ENCODE data around the gene AIRE.
A peak's percentile ranks its signal among the peaks of the same experiment; 100 is the strongest.

AIRE gene

GRCh38 chr21:44291936-44292811, 6.5 kb downstream of the AIRE start:
- no peak for DNase-seq (ENCODE audit: low spot score)

GRCh38 chr21:44292812-44293195, 7.1 kb downstream of the AIRE start:
- no peak for DNase-seq (ENCODE audit: low spot score)

GRCh38 chr21:44293551-44294231, 8.0 kb downstream of the AIRE start:
- no peak for DNase-seq (ENCODE audit: low spot score)

GRCh38 chr21:44294391-44295162, 8.9 kb downstream of the AIRE start:
- DNase-seq (ENCODE audit: low spot score) = no peak

- no peak for DNase-seq (ENCODE audit: low spot score)
These were observed 9.5 kb downstream of the AIRE start for GRCh38 chr21:44295163-44295573.

- no peak for DNase-seq (ENCODE audit: low spot score)
These were observed 10.0 kb downstream of the AIRE start for GRCh38 chr21:44295646-44296045.

GRCh38 chr21:44296103-44296519, 10.4 kb downstream of the AIRE start:
- DNase-seq (ENCODE audit: low spot score) = no peak

- no peak for DNase-seq (ENCODE audit: low spot score)
These were observed 11.2 kb downstream of the AIRE start for GRCh38 chr21:44296916-44297315.

- DNase-seq (ENCODE audit: low spot score) = peak; percentile 96
These were observed 12.0 kb downstream of the AIRE start for GRCh38 chr21:44297525-44298290.

- DNase-seq (ENCODE audit: low spot score) = no peak
These were observed 12.6 kb downstream of the AIRE start for GRCh38 chr21:44298301-44298700.

GRCh38 chr21:44299085-44299457, 13.4 kb downstream of the AIRE start:
- DNase-seq (ENCODE audit: low spot score) = no peak

- peak; percentile 92 for DNase-seq (ENCODE audit: low spot score)
These were observed 14.0 kb downstream of the AIRE start, which contains the start of gene PFKL for GRCh38 chr21:44299458-44300261. PFKL (plus strand) TSS chr21:44300053; CDS start chr21:44300106, 53 bp downstream.

- peak; percentile 80 for DNase-seq (ENCODE audit: low spot score)
These were observed 14.7 kb downstream of the AIRE start for GRCh38 chr21:44300262-44300959.

- DNase-seq (ENCODE audit: low spot score) = no peak
These were observed 15.5 kb downstream of the AIRE start for GRCh38 chr21:44301141-44301540.

GRCh38 chr21:44301961-44302406, 16.3 kb downstream of the AIRE start:
- DNase-seq (ENCODE audit: low spot score) = no peak

GRCh38 chr21:44302573-44303401, 17.1 kb downstream of the AIRE start:
- peak; percentile 73 for DNase-seq (ENCODE audit: low spot score)

GRCh38 chr21:44303490-44303981, 17.9 kb downstream of the AIRE start:
- peak; percentile 56 for DNase-seq (ENCODE audit: low spot score)

- DNase-seq (ENCODE audit: low spot score) = no peak
These were observed 18.4 kb downstream of the AIRE start for GRCh38 chr21:44304011-44304616.

- DNase-seq (ENCODE audit: low spot score) = peak; percentile 84
These were observed 19.2 kb downstream of the AIRE start for GRCh38 chr21:44304877-44305293.
